Lower leg skin (tissue), 4 donors: Measurements from ENCODE around the gene VEGFB. TPM values are rescaled to one million over a fixed set of nuclear protein-coding genes. Genes with fewer than 3 reads are reported as not detected.

Experiments
- DNase-seq, 2 donors: peaks; one replicate each; pipeline ENCODE4 v3.0.0-alpha.2; 2019; ENCODE audit warnings: low spot score in 2 of 2
- H3K4me3 ChIP-seq: fragments of 200-600 bp; sonication (generic); 2 replicates; pipeline ENCODE4 v1.5.1; 2017; ENCODE audit warnings: mild to moderate bottlenecking, low read depth; ENCODE audit not compliant: poor library complexity, severe bottlenecking
- CTCF ChIP-seq, 3 donors: fragments of 450-650 bp; IDR thresholded peaks; one replicate each; pipeline ENCODE4 v1.5.1; 2016; ENCODE audit warnings: antibody characterized with exemption in 3 of 3, mild to moderate bottlenecking in 3 of 3, moderate library complexity in 2 of 3
- POLR2A ChIP-seq, 2 donors: fragments of 450-650 bp; IDR thresholded peaks; one replicate each; pipeline ENCODE4 v1.6.1; 2016 to 2017; ENCODE audit warnings: antibody characterized with exemption in 2 of 2, mild to moderate bottlenecking in 1 of 2, moderate library complexity in 1 of 2
- WGBS, 2 donors: methylation state at CpG; one replicate each; pipeline ENCODE4 v1.1.5; 2018; 5-methylcytosine and 5-hydroxymethylcytosine counted together
- intact Hi-C: fragments of 100-400 bp; cut with DNase I; formaldehyde crosslinking; loops from one replicate; pipeline ENCODE4 v1.15.0; 2023; ENCODE audit warnings: low total_unique reads
- total RNA-seq, 4 donors: library from RNA; depleted of rRNA; stranded (reverse); fragments of >200 nt; gene quantifications; one replicate each; pipeline ENCODE4 v1.1.0, GENCODE V29; 2016

The VEGFB gene
- total RNA-seq, 4 donors from 2014 or later, result 45.9 to 71.2 (median 65.6) TPM

DNA sequence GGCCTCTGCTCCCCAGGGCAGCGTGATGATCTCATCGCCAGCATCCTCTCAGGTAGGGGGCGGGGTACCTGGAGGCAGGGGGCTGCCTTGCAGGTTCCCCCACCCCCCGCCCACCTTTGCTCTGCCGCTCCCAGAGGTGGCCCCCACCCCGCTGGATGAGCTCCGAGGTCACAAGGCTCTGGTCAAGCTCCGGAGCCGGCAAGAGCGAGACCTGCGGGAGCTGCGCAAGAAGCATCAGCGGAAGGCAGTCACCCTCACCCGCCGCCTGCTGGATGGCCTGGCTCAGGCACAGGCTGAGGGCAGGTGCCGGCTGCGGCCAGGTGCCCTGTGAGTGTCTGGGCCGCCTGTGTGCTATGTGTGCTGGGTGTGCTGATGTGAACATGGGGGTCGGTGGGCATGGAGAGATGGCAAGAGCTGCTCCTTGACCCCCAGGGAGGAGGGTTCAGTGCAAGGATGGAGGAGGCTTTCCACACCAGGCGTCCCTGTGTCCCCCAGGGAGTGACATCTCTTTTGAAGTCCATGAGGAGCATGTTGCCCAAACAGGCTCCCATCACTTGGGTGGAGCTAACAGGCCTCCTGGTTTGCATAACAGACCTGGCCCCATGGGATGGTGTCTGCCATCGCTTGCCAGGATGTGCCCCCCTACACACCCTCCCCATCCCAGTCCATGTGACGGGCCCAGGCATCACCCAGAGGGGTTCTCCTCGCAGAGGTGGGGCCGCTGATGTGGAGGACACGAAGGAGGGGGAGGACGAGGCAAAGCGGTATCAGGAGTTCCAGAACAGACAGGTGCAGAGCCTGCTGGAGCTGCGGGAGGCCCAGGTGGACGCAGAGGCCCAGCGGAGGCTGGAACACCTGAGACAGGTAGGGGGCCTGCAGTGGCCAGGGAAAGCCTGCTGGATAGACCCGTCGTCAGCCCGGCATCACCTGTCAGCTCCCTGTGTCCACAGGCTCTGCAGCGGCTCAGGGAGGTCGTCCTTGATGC, 31.1 kb downstream of the VEGFB start:
- DNase-seq, result no peak
- TF ChIP-seq CTCF (IDR thresholded peaks at IDR 0.05) (no peak), POLR2A (IDR thresholded peaks at IDR 0.05) (no peak)
- intact Hi-C loops, result no loop called here
- no peak overlapping the region for H3K4me3 ChIP-seq
- WGBS, 2 donors, result 94 to 96% methylated on average over 30 to 34 of the region's 35 CpGs

GRCh38 chr11:64266339-64266738, 32.0 kb downstream of the VEGFB start:
- DNase-seq, result no peak
- 86 to 88% methylated on average over 15 of the region's 15 CpGs for WGBS, 2 donors
- no peak overlapping the region for H3K4me3 ChIP-seq
- intact Hi-C loops, result no loop called here
- TF ChIP-seq CTCF (IDR thresholded peaks at IDR 0.05), result no peak
- no peak for TF ChIP-seq POLR2A (IDR thresholded peaks at IDR 0.05)

DNA sequence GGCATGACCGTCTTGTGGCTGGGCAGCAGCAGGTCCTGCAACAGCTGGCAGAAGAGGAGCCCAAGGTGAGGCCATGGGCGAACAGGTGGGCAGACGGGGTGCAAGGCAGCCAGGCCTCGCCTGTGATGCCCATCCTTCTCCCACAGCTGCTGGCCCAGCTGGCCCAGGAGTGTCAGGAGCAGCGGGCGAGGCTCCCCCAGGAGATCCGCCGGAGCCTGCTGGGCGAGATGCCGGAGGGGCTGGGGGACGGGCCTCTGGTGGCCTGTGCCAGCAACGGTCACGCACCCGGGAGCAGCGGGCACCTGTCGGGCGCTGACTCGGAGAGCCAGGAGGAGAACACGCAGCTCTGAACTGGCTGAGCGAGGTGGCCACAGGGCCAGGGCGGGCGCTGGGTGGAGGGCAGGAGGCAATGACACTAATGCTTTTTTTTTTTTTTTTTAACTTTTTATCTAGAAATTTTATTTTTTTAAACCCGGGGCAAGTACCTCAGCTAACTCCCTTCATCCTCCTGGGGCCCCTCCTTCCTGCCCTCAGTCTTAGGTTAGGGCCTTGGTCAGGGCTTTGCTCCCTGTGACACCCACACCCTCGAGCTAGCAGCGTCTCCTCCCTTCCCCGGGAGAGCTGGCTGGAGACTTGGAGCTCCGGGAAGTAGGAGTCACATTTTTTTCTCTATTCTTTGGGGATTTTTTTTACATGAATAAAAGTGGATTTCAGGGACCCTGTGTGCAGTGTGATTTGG, 33.0 kb downstream of the VEGFB start:
- no peak for DNase-seq
- intact Hi-C loops, result no loop called here
- WGBS, 2 donors, result 42 to 55% methylated on average over 16 to 27 of the region's 27 CpGs
- no peak overlapping the region for H3K4me3 ChIP-seq
- no peak for TF ChIP-seq POLR2A (IDR thresholded peaks at IDR 0.05)
- no peak for TF ChIP-seq CTCF (IDR thresholded peaks at IDR 0.05)

DNA sequence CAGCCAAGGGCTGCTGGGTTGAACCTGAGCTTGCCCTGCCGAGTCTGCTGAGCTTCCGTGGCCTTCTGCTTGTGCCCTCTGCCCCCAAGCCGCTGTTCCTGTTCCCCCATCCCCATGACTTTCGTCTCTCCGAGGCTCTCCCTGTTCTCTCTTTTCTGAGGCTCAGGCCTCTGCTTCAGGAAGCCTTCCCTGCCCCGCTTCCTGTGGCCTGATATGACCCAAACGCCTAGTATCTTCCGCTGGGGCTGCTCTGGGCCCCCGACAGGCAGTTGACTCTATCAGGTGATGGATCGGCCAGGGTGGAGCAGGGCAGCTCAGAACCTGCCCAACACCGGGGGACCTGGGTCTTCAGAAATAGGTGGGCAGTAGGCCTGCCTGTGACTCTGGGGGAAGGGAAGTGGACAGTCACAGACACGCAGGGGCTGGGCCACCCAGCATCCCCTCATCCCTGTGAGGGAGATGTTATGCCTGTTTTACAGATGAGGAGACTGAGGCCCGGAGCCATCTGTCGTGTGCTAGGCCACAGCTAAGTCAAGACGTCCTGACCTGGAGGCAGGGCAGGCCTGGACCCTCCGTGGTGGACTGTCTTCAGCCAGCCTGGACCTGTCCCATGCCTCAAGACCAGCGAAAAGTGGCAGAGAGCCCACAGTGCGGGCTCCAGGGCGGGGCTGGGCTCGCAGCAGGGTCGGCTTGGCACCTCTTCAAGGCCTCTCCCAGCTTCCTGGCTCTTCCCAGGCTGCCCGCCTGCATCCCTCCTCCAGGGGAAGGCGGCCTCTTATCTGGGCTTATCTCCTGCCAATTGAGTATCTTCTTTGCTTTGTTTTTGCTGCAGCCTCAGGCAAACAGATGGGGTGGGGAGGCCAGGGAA, 33.9 kb downstream of the VEGFB start:
- intact Hi-C loops, result no loop called here
- H3K4me3 ChIP-seq, result no peak overlapping the region
- WGBS, 2 donors, result 22 to 29% methylated on average over 14 to 23 of the region's 23 CpGs
- TF ChIP-seq POLR2A (IDR thresholded peaks at IDR 0.05) (no peak), CTCF (IDR thresholded peaks at IDR 0.05) (no peak)
- DNase-seq, result peak; percentile 56 to 90

DNA sequence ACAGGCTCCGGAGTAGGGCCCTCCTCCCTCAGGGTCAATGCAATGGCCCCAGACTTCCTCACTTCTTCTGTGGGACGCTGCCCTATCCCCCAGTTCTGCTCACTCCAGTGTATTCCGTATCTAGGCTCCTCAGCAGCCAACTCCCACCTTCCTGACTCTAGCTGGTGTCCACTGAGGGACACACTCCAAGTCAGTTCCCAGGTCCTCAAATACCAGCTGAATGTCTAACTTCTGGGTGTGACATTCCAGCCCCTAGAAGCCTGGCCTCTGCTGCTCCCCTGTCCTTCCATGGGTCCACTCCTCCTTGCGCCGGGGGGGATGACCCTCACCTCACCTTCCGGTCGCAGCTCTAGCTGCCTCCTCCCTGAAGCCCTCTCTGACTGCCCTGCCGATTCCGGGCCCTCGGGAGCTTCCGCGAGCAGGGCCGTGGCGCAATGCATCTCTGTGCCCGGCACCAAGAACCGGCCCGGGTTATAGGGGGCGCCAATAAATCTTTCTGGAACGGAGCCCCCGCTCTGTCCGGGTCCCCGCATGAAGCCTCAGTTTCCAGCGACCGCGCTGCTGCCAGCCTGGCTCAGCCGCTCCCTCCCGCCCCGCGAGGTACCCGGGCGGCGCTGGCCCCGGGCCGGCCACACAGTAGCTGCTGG, 34.6 kb downstream of the VEGFB start:
- DNase-seq, result peak in 1 of 2 donors; percentile 94
- intact Hi-C loops, result no loop called here

More for the DNA sequence above, 34.6 kb downstream of the VEGFB start:
- TF ChIP-seq CTCF (IDR thresholded peaks at IDR 0.05), result no peak
- TF ChIP-seq POLR2A (IDR thresholded peaks at IDR 0.05), result no peak
- peak overlapping the region; percentile 70 for H3K4me3 ChIP-seq
- WGBS, 2 donors, result 1% methylated on average over 19 to 24 of the region's 34 CpGs
